Measurements from ENCODE around the gene BMS1. TPM values are rescaled to one million over a fixed set of nuclear protein-coding genes. Genes with fewer than 3 reads are reported as not detected.

BMS1 gene
- total RNA-seq, 4 donors from 2014 or later, result 18.7 to 26.5 (median 21.7) TPM

- no peaks in the 10 kb centered on the region for H3K36me3 ChIP-seq
- TF ChIP-seq CTCF (IDR thresholded peaks at IDR 0.05 in 4 of 5, conservative IDR thresholded peaks at IDR 0.05 in 1 of 5) (no peak), POLR2A (IDR thresholded peaks at IDR 0.05) (no peak)
- intact Hi-C loops (cut with DNase I; ENCODE audit: low total_unique reads) (loop anchor here (1.0 kb wide), 1 partner anchor 240 kb away; no protein-coding TSS in a partner anchor), in situ Hi-C loops (cut with MboI; ENCODE audit: low sequenced_read_pairs in 4 of 4) (loop anchor here in 1 of 4 donors (25.0 kb wide), 1 partner anchor 247 kb away; no protein-coding TSS in a partner anchor)
- DNase-seq, result no peak
- no peaks in the 10 kb centered on the region for H3K9me3 ChIP-seq
- H3K4me1 ChIP-seq, result peaks cover 4 to 7% of the 10 kb centered on the region in 2 donors
- H3K27ac ChIP-seq, result no peak overlapping the region
- peaks cover 5 to 10% (median 10%) of the 10 kb centered on the region in 3 donors for H3K27me3 ChIP-seq
- no peak overlapping the region for H3K4me3 ChIP-seq
- no peak for ATAC-seq
Measured at GRCh38 chr10:42865716-42866114, 83.1 kb downstream of the BMS1 start.

- Histone ChIP-seq H3K27me3 (peaks cover 1 to 10% (median 10%) of the 10 kb centered on the region in 3 donors), H3K4me1 (peaks cover 4 to 7% of the 10 kb centered on the region in 2 donors), H3K4me3 (peak overlapping the region; percentile 21 to 39 (median 29)), H3K9me3 (no peaks in the 10 kb centered on the region), H3K27ac (no peak overlapping the region), H3K36me3 (no peaks in the 10 kb centered on the region)
- in situ Hi-C loops (cut with MboI; ENCODE audit: low sequenced_read_pairs in 4 of 4), result loop anchor here in 1 of 4 donors (25.0 kb wide), 1 partner anchor 246 kb away; no protein-coding TSS in a partner anchor
- intact Hi-C loops (cut with DNase I; ENCODE audit: low total_unique reads), result loop anchor here (1.0 kb wide), 1 partner anchor 239 kb away; no protein-coding TSS in a partner anchor
- ATAC-seq (peak; percentile 79 to 95), DNase-seq (peak; percentile 53 to 61)
- no peak for TF ChIP-seq POLR2A (IDR thresholded peaks at IDR 0.05)
- TF ChIP-seq CTCF (IDR thresholded peaks at IDR 0.05 in 4 of 5, conservative IDR thresholded peaks at IDR 0.05 in 1 of 5), result peak; percentile 46 to 83 (median 72)
Measured at GRCh38 chr10:42866115-42866995, 83.8 kb downstream of the BMS1 start.

GRCh38 chr10:42867571-42867970, 85.0 kb downstream of the BMS1 start:
- DNase-seq (no peak), ATAC-seq (no peak)
- no peak for TF ChIP-seq POLR2A (IDR thresholded peaks at IDR 0.05)
- no peak for TF ChIP-seq CTCF (IDR thresholded peaks at IDR 0.05 in 4 of 5, conservative IDR thresholded peaks at IDR 0.05 in 1 of 5)
- Histone ChIP-seq H3K27me3 (peaks cover 0 to 10% (median 10%) of the 10 kb centered on the region in 3 donors), H3K27ac (no peak overlapping the region), H3K36me3 (no peaks in the 10 kb centered on the region), H3K9me3 (no peaks in the 10 kb centered on the region), H3K4me1 (peaks cover 7 to 8% of the 10 kb centered on the region in 2 donors), H3K4me3 (no peak overlapping the region)
- intact Hi-C loops (cut with DNase I; ENCODE audit: low total_unique reads), result no loop called here
- in situ Hi-C loops (cut with MboI; ENCODE audit: low sequenced_read_pairs in 4 of 4), result loop anchor here in 1 of 4 donors (25.0 kb wide), 1 partner anchor 245 kb away; no protein-coding TSS in a partner anchor

GRCh38 chr10:42868530-42868929, 85.9 kb downstream of the BMS1 start:
- TF ChIP-seq POLR2A (IDR thresholded peaks at IDR 0.05) (no peak), CTCF (IDR thresholded peaks at IDR 0.05 in 4 of 5, conservative IDR thresholded peaks at IDR 0.05 in 1 of 5) (no peak)
- Histone ChIP-seq H3K9me3 (no peaks in the 10 kb centered on the region), H3K36me3 (no peaks in the 10 kb centered on the region), H3K27ac (no peak overlapping the region), H3K4me3 (no peak overlapping the region), H3K27me3 (peaks cover 0 to 10% (median 10%) of the 10 kb centered on the region in 3 donors), H3K4me1 (peaks cover 7 to 8% of the 10 kb centered on the region in 2 donors)
- no peak for ATAC-seq
- intact Hi-C loops (cut with DNase I; ENCODE audit: low total_unique reads), result no loop called here
- DNase-seq, result no peak
- in situ Hi-C loops (cut with MboI; ENCODE audit: low sequenced_read_pairs in 4 of 4), result loop anchor here in 1 of 4 donors (25.0 kb wide), 1 partner anchor 244 kb away; no protein-coding TSS in a partner anchor
